ENCODE results near the gene DNAJB14. TPM values are rescaled to one million over a fixed set of nuclear protein-coding genes. Genes with fewer than 3 reads are reported as not detected.
A peak's percentile ranks its signal among the peaks of the same experiment; 100 is the strongest.

The DNAJB14 gene
- total and polyA plus RNA-seq, 2 of the 13 experiments (the other 11 are each of a cell fraction or from before 2014, with no cell fraction given): 9.1 to 38.1 TPM

GRCh38 chr4:99949999-99950912, 3.8 kb upstream of the DNAJB14 start, which contains the start of gene H2AZ1 (continued):
- TF ChIP-seq USF2 (IDR thresholded peaks at IDR 0.05; ENCODE audit: low read depth, low read length) (peak; percentile 91), USF2 (CRISPR knock-in tag; IDR thresholded peaks at IDR 0.05; ENCODE audit: borderline replicate concordance) (peak; percentile 90; the same call in 1 of the 2 replicates), ZNF101 (CRISPR knock-in tag; IDR thresholded peaks at IDR 0.05; ENCODE audit: borderline replicate concordance, low read depth) (no peak), RAD51 (IDR thresholded peaks at IDR 0.05; ENCODE audit: borderline replicate concordance) (peak; percentile 53), ZNF557 (CRISPR knock-in tag; IDR thresholded peaks at IDR 0.05) (no peak), ZNF747 (CRISPR knock-in tag; IDR thresholded peaks at IDR 0.05; ENCODE audit: borderline replicate concordance) (peak; percentile 50), KDM3A (CRISPR knock-in tag; IDR thresholded peaks at IDR 0.05; ENCODE audit: low read depth) (no peak), FOXP1 (IDR thresholded peaks at IDR 0.05) (no peak), FOXP1 (CRISPR knock-in tag; IDR thresholded peaks at IDR 0.05) (no peak), ZNF12 (CRISPR knock-in tag; IDR thresholded peaks at IDR 0.05) (no peak), NFYB (CRISPR knock-in tag; IDR thresholded peaks at IDR 0.05) (peak; percentile 86), ZNF766 (CRISPR knock-in tag; IDR thresholded peaks at IDR 0.05; ENCODE audit: borderline replicate concordance) (no peak), STAG1 (CRISPR knock-in tag; IDR thresholded peaks at IDR 0.05) (no peak), GABPB1 (CRISPR knock-in tag; IDR thresholded peaks at IDR 0.05) (peak; percentile 71), POLR2AphosphoS2 (IDR thresholded peaks at IDR 0.05; ENCODE audit: low read depth, low read length) (peak; percentile 75; the same call in 1 of the 2 replicates), RFXAP (CRISPR knock-in tag; IDR thresholded peaks at IDR 0.05; ENCODE audit: borderline replicate concordance) (0 out of 2 replicates have a peak, but pooled peaks have one; percentile 74), ZNF407 (CRISPR knock-in tag; IDR thresholded peaks at IDR 0.05; ENCODE audit: not compliant biosample characterization) (no peak), SMAD3 (CRISPR knock-in tag; IDR thresholded peaks at IDR 0.05) (no peak; the same call in 1 of the 2 replicates), ZNF547 (CRISPR knock-in tag; IDR thresholded peaks at IDR 0.05) (no peak), ZNF768 (CRISPR knock-in tag; IDR thresholded peaks at IDR 0.05) (peak; percentile 50; the same call in 1 of the 2 replicates)

All from HepG2 (cell line).